GM19239 (cell line): Measurements from ENCODE around the gene ALPG.
"Not testable (repeated sequence)": the region's sequence is repeated elsewhere in the genome, so short reads cannot be mapped to it uniquely, and the experiment has no call there.

Experiments used
- DNase-seq: peaks from one replicate; pipeline ENCODE4 v3.0.0; 2011; ENCODE audit warnings: low spot score; ENCODE audit not compliant: insufficient read length
- FAIRE-seq: peaks from 2 replicates; lab custom pipeline; 2011; peaks lifted over from hg19 to GRCh38; lab: Jason Lieb, UNC

The ALPG gene

DNA sequence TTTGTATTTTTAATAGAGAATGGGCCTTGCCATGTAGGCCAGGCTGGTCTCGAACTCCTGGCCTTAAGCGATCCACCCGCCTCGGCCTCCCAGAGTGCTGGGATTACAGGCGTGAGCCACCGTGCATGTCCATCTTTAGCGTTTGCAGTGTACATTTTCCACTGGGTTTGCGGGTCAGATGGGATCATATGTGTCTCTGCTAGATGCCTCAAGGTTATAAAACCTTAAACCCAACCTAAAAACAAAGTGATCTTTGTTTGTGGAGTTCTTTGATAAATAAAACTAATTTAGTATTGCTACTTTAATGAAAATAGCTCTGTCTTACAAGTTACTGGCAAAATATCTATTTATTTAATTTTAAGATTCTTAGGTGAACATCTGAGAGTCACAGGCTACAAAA, 13.1 kb upstream of the ALPG start:
- FAIRE-seq (no peak), DNase-seq (no peak)

DNA sequence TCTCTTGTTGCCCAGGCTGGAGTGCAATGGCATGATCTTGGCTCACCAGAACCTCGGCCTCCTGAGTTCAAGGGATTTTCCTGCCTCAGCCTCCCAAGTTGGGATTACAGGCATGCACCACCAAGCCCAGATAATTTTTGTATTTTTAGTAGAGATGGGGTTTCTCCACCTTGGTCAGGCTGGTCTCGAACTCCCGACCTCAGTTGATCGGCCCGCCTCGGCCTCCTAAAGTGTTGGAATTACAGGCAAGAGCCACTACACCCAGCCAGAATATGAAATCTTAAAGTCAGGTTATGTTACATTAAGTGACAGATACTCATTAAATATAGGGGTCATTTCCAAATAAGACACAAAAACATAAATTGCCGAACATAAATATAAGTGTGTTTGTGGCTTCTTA, 12.2 kb upstream of the ALPG start:
- DNase-seq, FAIRE-seq: not testable (repeated sequence)

DNA sequence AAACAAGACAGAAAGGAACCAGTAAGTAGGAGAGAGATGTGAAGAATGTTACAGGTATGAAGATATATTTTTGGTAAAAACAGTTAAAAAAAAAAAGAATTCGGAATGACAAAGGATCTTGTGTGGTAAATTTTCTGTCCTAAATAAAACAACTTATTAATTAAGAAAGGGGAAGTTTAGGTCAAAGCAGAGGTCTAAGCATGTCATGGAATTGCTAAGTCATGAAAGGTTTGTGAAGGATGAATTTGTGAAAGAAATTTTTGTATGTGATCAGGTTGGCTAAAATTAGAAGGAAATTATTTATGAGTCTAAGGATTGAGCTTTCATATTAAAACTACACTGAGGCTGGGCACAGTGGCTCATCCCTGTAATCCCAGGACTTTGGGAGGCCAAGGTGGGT, 11.1 kb upstream of the ALPG start:
- no peak for DNase-seq
- FAIRE-seq: no peak

DNA sequence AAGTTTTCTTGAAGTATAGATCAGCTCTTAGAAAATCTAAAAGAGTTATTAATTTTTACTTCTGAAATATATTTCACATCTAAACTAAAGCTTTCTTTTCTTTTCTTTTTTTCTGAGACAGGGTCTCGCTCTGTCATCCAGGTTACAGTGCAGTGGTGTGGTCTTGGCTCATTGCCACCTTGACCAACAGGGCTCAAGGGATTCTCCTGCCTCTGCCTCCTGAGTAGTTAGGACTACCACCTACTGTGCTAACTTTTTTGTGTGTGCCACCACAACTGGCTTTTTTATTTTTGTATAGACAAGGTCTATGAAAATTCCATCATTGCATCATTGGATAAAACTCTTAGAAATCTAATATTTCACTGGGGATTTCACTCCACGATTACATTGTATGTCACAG, 10.0 kb upstream of the ALPG start:
- FAIRE-seq: no peak
- DNase-seq: no peak

DNA sequence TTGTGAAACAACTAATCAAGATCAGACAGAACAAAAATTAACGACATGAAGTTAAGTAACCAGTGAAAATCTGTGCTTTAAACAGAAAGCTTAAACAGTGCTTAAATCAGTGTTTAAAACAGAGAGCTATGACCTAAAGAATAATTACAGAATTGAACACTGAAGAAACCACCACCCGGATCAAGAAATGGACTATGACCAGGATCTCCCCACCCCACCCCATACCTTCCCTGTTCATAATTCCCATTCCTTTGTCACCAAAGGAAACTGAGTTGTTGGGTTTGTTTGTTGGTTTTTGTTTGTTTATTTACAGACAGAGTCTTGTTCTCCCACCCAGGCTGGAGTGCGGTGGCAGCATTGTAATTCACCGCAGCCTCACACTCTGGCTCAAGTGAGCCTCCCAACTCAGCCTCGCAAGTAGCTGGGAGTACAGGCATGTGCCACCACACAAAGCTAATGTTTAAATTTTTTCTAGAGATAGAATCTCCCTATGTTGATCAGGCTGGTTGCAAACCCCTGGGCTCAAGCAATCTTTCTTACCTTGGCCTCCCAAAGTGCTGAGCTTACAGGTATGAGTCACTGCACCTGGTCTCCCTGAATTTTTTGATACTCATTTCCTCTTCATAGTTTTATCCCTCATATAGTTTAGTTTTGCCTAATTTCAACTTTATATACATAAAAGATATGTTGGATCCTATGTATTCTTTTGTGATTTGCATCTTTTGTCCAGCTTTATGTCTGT, 8.2 kb upstream of the ALPG start:
- FAIRE-seq (no peak), DNase-seq (no peak)

DNA sequence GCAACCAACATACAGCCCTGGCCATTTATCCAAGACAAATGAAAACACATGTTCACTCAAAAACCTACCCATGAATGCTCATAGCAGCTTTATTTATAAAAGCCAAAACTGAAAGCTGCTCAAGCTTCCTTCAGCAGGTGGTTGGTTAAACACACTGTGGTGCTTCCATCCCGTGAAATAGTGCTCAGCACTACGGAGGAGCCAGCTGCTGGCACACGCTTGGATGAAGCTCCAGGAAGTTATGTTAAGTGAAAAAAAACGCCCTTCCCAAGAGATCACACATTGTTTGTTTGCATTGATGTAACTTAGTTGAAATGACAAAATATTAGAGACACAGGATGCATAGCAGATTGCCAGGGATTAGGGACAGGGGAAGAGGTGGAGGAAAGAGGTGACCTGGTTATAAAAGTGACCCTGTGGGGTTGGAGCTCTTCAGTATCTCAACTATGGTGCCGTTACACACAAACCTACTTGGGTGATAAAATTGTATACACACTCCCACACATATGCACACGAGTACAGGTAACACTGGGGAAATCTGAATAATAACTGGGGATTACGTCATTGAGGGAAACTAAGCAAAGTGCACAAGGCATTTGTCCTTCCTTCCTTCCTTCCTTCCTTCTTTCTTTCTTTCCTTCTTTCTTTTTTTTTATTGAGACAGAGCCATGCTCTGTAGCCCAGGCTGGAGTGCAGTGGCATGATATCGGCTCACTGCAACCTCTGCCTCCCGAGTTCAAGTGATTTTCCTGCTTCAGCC, 6.2 kb upstream of the ALPG start:
- DNase-seq (no peak), FAIRE-seq (no peak)

DNA sequence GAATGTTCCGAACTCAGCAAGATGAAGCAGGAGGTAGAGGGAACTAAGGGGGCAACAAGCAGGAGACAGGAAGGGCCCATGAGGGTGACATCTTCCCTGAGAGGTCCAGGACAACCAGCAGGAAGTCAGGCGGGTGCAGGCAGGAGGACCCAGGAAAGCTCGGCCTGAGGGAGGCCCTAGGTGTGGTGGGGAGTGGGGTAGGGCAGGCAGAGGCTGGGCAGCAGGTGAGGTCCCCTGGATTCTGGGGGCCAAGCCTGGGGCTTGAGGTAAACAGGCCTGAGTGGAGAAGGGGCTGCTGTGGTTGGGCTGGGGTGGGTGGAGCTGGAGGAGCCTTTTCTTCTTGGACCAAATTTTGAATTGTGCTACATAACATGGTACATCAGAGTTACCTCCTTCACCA, 4.1 kb upstream of the ALPG start:
- no peak for DNase-seq
- FAIRE-seq: no peak

DNA sequence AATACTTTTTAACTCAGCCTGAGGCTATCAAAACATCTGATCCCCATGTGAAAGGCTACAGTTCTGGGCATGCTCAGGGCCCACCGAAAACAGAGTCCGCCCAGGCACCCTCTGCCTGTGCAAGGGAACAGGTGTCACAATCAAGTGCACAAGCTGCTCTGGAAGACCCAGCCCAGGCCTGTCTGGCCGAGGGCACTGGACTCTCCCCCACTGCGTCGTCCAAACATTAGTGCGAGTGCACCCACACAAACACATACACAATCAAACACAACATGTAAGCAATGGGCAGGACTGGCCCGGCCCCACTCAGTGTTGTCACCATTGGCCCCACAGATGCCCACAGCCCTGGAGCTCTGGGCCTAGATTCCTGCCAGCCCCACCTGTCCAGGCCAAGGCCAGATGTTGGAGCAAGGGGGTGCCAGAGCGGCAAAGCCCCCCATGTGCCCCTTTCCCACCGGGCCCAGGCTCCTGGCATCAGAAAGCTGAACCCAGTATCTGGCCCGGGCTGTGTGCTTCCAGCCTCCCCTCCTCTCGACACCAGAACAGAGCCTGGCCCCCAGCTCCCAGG, 617 bp upstream of the ALPG start:
- DNase-seq (no peak), FAIRE-seq (no peak)

DNA sequence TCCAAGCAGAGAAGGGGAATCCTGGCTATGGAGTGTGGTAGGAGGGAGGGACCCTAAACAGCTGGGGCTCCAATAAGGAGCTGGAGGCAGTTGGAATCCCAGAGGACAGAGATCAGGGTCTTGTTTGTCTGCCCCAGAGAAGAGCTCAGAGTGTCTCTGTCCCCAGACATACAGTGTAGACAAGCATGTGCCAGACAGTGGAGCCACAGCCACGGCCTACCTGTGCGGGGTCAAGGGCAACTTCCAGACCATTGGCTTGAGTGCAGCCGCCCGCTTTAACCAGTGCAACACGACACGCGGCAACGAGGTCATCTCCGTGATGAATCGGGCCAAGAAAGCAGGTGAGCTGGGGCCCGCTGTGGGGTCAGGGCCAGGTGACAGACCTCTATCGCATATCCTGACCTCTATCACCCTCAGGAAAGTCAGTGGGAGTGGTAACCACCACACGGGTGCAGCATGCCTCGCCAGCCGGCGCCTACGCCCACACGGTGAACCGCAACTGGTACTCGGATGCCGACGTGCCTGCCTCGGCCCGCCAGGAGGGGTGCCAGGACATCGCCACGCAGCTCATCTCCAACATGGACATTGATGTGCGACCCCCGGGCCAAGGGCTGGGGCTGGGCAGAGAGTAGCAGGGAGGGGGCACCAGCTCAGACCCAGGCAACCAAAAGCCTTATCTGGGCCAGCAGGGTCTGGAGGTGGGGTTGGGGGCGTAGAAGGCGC, 945 bp downstream of the ALPG start:
- not testable (repeated sequence) for DNase-seq, FAIRE-seq

DNA sequence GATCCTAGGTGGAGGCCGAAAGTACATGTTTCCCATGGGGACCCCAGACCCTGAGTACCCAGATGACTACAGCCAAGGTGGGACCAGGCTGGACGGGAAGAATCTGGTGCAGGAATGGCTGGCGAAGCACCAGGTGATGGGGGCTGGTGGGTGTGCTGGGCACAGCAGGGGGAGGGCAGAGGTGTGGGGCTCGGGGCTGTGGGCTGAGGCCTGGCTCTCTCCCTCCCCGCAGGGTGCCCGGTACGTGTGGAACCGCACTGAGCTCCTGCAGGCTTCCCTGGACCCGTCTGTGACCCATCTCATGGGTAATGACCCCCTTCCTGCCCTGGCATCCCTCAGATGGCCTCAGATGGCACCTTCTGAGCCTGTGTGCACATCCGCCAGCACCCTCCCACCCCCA, 1.6 kb downstream of the ALPG start:
- not testable (repeated sequence) for DNase-seq, FAIRE-seq

DNA sequence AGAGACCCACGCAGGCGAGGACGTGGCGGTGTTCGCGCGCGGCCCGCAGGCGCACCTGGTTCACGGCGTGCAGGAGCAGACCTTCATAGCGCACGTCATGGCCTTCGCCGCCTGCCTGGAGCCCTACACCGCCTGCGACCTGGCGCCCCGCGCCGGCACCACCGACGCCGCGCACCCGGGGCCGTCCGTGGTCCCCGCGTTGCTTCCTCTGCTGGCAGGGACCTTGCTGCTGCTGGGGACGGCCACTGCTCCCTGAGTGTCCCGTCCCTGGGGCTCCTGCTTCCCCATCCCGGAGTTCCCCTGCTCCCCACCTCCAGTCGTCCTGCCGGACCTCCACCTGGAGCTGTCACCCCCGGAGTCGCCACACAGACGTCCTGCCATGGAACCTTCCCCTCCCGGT, 3.0 kb downstream of the ALPG start:
- not testable (repeated sequence) for DNase-seq, FAIRE-seq

DNA sequence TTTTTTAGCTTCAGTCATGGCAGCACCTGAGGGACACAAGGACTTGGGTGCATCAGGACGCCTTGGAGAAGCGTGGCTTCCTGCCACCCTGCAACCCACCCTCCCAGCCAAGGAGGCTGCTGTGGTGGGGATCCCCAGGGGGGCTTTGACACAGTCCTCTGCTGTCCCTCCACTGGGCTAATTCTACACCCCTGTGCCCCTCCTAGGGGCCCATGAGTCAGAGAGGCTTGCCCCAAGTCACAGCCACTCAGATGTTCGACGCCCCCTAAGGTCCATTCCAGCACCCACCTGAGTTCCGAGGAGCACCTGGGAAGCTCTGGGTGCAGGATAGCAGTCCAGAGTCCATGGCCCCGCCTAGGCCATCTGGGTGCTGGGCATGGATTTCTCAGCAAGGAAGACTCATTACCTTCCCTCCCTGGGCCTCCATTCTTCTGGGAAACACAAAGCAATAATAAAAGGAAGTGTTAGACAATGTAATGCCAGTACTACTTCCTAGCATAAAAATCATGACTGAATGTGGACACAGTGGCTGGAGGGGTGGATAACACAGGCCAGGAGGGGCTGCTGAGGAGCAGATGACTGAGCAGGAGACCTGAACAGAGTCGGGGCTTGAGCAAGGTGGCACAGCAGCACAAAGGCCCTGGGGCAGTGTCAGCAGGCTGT, 3.7 kb downstream of the ALPG start:
- DNase-seq (no peak), FAIRE-seq (no peak)

DNA sequence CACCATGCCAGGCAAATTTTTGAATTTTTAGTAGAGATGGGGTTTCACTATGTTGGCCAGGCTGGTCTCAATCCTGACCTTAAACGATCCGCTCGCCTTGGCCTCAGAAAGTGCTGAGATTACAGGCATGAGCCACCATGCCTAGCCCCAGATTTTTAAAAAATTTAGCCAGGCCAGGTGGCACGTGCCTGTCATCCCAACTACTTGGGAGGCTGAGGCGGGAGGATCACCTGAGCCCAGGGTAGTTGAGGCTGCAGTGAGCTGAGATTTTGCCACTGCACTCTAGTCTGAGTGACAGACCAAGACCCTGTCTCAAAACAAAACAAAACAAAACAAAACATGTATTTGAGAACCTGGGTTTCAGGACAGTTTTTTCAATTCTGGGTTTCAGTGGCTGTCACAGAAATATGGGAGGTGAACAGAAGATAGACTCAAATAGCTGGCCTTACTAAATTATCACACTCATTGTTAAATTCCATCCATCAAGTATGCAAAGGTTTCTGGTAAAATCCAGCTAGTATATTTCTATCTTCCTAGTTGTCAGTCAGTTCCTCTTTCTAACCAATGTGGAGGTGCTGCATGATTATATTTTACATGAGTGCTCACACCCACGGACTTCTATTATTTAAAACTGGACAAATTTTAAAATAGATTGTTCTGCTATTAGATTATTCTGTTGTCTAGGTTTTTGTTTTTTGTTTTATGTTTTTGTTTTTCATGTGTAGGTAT, 5.4 kb downstream of the ALPG start:
- FAIRE-seq: no peak
- DNase-seq: no peak

DNA sequence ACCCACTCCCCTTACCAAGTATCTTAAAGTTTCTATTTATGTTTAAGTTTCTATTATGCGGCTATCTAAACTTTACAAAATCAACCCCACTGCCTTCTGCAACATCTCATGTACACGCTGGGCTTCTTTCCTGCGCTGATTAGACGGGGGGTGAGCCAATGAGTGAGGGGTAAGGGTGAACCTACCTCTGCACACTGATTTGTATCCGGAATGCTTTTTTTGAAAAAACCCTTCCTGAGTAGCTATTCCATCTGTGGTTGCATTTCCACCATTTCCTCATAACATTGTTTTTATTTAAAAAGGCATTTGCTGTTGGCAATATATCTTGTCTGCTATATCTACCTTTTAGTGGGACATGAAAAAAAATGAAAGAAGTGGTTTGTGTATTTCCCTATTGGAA, 6.3 kb downstream of the ALPG start:
- FAIRE-seq (peak; percentile 26), DNase-seq (no peak)

DNA sequence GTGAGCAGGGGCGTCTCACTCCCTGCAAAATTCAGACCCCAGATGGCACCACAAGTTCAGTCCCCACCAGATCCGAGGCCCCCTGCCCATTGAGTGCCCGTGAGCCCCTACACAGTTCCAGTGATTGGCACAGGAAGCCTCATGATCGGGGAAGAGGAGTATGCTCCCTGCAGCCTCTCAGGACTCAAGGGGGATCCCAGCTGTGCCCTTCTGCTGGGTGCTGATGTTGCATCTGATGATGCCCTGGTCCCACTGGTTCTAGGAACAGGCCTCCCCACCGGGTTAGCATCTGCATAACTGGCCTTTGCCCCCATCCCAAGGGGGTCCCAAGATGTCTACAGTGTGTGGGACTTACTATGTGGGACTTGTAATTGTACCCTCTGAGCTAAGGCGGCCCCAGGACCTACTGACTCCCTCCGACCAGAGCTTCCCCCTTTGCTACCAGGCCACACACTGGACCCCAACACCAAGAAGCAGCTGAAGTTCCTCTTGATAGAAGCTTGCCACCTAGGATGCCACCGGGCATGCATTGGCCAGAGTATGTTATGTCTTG, 8.6 kb downstream of the ALPG start:
- DNase-seq: no peak
- no peak for FAIRE-seq

DNA sequence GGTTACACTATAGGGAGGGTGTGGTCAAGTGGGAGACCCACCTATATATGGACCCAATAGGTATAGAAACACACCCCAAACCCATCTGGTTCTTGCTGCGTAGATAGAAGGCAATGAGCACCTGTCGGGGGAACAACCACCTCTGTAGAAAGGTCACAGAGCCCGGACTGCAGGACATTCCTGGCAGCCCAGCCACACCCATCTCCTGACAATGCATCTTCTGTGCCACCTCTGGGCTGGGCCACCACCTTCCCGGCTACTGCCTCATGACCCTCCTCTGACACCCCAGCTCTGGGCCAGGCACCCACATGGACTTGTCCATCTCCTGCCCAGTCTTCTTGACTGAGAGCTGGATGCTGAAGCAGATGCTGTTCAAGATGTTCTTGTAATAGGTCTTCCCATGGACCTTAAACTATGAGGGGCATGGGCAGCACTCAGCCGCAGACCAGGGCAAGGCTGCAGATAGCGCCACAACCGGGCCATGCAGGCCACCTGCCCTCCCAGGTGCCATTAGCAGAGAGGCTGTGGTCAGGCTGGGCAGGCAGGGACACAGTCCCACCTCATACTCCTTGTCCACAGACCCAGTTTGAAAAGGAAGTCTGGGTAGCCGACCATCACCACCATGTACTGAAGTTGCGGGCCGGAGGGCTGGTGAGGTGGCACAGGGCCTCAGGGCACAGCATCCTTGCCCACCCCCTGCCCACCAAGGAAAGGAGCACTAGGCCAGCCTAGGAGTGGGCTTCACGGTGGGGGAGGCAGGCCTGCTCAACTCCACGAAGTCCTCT, 9.3 kb downstream of the ALPG start:
- no peak for FAIRE-seq
- DNase-seq: no peak

DNA sequence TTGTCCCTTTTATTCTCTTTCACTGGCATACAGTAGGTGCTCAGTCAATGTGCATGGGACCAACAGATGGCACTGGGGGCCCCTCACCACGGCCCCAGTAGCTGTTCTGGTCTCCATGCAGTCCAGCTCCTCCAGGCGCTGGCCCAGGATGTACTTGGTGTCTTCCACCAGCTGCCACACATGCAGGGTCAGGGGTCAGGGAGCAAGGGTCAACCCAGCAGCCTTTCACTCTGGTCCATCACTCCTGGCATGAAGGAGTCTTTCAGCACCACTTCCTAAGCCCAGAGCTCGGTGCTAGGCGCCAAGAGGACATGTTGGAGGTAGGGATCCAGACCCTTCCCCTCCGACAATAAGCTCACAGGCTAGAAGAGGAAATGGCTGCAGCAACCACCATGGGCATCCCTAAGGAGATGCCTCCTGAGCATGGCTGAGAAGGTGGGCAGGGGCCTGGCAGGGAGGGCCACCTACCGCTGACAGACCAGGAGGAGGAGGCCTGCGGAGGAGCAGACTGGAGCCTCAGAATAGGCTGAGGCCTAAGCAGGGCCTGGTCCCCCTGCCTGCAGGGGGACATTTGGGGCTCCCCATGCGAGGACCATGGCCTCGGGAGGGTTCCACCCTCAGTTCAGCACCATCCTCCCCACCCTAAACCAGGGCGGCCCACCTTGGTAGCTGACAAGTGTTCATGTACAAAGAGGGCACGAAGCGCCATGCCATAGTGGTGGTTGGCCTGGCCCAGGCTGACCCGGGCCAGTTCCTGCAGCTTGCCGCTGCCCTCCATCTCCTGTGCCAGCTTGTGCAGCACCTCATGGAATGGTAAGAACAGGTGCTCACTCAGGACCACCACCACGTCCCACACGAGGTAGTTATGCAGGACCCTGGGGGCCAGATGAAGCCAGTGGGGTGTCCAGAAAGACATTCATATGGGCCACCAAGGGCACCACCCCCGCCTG, 10.2 kb downstream of the ALPG start:
- no peak for DNase-seq
- FAIRE-seq: no peak

DNA sequence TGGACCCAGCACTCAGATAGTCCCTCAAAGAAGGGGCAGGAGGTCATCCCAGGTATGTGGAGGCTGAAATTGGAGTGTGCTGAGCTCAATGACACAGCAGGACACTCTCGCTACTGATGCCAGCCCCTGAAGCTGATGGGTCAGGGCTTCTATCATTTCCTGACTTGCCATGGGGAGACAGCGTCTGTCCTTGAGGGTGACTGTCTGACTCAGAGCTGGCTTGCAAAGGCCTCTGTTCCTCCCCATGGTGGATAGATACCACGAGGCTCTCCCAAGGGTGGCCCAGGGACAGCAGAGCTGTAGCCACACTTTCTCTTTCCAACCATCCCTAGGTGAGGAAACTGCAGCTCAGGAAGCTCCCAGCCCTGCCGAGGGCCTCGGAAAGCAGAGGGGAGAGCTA, 10.8 kb downstream of the ALPG start:
- DNase-seq (no peak), FAIRE-seq (no peak)
